ENCODE measurements around the gene CRKL.
"Not testable (repeated sequence)": the region's sequence is repeated elsewhere in the genome, so short reads cannot be mapped to it uniquely, and the experiment has no call there.

The CRKL gene

GRCh38 chr22:20901093-20902033 lies 15.8 kb upstream of the CRKL start:
- DNase-seq = not testable (repeated sequence)

DNA sequence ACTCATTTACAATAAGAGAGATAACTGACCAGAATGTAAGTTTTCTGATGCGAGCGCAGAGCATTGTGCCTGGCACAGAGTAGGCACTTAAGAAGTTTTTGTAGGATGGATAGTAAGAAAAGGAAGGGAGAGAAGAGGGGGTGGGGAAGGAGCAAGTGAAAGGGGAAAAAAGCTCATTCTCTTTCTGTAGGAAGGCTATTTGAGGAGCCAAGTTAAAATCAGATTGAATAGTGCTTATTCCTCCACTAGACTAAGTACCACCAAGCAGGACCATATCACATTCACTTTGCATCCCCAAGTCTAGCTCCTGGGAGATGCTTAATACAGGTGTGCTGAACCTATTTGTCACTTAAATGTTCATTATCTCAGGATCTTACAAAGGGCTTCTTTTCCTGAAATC lies 14.1 kb upstream of the CRKL start:
- no peak for DNase-seq

DNA sequence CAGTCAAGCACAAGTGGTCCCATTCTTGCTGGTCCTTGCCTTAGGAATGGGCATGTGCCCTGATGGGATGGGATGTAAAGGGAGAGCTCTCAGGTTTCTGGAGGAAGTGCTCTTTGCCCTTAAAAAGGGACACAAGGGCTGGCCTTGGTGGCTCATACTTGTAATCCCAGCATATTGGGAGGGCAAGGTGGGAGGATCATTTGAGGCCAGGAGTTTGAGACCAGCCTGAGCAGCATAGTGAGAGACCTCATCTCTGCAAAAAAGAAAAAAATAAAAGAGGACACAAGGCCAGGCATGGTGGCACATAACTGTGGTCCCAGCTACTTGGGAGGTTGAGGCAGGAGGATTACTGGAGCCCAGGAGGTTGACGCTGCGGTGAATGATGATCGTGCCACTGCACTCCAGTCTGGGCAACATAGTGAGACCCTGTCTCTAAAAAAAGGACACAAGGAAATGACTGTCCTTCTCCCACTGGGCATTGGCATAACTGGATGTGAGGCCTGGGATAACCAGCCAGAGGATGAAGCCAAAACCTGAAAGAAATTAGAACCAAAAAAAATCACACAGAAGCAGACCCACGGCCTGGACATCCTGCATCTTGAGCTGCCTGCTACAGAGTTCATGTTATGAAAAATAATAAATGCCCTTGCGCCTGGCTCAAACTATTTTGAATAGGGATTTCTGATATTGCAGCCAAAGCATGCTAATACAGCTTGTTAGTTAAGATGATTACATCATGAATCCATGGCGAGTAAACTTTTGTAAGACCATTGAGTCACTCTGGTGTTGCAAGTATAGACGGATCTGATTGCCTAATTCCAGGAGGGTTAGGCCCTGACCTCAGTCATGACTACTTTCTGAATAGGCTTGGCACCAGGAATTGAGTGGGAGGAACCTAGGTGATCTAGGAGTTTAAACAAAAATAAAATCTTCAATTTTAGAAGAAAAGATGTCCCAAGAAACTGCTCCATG lies 12.9 kb upstream of the CRKL start:
- DNase-seq = peak in 1 of 2 donors; percentile 56

DNA sequence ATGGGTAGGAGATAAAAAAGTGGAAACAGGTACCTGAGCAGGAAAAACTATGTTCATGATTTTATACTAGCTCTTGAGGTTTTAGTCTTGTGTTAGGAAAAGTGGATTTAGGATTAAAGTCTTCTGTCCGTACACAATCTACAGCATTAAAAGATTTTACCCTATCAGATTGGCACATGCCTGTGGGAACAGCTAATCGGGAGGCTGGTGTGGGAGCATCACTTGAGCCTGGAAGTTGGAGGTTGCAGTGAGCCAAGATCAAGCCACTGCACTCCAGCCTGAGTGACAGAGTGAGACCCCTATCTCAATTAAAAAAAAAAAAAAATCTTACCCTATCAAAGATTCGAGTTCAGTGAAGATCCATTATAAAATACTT lies 12.2 kb upstream of the CRKL start:
- DNase-seq = no peak

GRCh38 chr22:20905415-20906386 lies 11.5 kb upstream of the CRKL start:
- DNase-seq = no peak

DNA sequence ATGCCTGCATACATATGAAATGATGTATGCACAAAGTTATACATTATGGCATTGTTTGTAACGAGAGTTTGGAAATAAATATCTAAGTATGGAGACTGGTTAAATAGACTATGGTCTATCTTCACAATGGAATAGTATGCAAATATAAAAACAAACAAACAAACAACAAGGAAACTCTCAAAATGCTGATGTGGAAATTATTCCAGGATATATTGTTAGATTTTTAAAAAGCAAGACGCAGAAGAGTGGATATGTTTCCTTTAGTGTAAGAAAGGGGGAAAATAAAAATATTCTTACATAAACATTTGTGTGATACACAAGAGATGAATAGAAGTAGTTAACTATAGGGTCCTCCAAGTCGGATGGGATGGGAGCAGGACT lies 10.8 kb upstream of the CRKL start:
- no peak for DNase-seq

DNA sequence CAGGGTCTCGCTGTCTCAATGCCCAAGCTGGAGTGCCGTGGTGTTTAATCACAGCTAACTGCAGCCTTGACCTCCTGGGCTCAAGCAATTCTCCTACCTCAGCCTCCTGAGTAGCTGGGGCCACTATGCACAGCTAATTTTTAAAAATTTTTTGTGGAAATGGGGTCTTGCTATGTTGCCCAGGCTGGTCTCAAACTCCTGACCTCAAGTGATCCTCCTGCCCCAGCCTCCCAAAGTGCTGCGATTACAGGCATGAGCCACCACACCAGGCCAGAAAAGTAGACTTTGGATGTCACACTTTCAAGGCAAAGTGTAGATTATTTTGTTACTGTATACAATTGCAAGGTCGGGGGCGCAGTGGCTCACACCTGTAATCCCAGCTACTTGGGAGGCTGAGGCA lies 8.5 kb upstream of the CRKL start:
- not testable (repeated sequence) for DNase-seq

DNA sequence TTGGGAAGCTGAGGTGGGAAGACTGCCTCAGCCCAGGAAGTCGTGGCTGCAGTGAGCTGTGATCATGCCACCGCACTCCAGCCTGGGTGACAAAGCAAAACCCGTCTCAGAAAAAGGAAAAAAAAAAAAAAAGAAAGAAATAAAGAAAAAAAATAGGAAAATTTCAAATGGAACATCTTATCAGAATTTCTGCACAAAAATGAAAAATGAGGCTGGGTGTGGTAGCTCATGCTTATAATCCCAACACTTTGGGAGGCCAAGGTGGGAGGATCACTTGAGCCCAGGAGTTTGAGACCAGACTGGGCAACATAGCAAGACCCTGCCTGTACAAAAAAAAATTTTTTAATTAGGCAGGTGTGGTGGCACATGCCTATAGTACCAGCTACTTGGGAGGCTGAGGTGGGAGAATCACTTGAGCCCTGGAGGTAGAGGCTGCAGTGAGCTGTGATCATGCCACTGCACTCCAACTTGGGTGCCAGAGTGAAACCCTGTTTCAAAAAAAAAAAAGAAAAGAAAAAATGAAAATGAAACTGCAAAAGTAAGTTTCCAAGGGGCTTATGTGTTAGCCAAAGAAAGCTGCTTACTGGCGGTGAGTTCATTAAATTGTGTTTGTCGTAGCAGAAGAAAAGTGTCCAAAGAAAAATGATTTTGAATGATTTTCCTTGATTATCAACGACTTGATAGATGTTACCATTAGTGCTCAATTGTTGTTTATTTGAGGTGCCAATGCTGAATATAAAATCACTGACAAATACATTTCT lies 7.5 kb upstream of the CRKL start:
- no peak for DNase-seq

GRCh38 chr22:20912494-20912893 lies 4.7 kb upstream of the CRKL start:
- DNase-seq = no peak

DNA sequence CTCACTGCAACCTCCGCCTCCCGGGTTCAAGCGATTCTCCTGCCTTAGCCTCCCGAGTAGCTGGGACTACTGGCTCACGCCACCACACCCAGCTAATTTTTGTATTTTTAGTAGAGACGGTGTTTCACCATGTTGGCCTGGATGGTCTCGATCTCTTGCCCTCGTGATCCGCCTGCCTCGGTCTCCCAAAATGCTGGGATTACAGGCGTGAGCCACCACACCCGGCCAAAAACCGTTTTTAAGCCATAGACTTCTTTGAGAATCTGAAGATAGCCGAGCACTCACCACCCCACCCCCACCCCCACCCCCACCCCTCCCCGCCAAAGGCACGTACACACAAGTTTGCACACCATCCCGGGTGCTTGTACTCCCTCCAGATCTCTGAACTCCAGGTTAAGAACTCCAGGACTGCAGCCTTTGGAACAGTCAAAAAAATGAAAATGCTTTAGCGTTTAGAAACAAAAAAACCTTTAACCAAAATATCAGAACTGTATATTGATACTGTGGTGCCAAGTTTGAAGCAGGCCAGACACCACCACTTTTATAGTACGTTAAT lies 1.5 kb downstream of the CRKL start:
- no peak for DNase-seq

GRCh38 chr22:20919718-20920117 lies 2.5 kb downstream of the CRKL start:
- no peak for DNase-seq

DNA sequence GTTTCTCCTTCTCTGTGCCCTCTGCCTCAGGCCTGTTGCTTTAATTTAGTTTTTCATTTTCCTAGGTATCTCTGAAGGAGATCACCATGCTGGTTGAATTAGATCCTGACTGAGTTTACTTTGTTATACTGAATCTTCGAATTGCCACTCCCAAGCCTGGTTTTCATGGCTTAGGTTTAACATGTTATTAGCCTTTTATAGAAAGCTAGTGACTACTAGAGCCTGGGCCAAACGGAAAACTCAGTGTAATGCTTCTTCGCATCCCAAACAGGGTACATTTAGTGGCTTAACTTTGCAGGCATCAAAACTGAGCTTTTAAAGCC lies 3.6 kb downstream of the CRKL start:
- DNase-seq = no peak

GRCh38 chr22:20922141-20922751 lies 5.0 kb downstream of the CRKL start:
- DNase-seq = no peak

DNA sequence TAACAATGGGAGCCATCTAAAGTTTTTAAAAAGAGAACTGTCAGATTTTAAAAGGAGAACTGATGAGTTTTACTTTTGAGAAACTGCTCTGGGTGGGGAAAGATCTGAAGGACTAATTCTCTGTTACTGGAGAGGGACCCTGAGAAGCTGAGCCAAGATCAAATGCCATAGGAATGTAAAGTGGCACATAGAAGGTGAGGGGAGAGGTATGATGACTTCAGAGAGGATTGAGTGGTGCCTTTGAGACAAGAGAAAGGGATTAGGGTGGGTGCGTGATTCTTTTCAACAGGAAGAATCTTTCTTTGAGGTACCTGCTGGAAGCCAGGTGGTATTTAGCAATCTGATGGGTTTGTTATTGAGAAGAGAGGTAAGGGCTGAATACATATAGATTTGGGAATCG lies 9.0 kb downstream of the CRKL start:
- DNase-seq = no peak

- no peak for DNase-seq
Measured at GRCh38 chr22:20927940-20928572, 10.8 kb downstream of the CRKL start.

GRCh38 chr22:20928573-20928967 lies 11.4 kb downstream of the CRKL start:
- no peak for DNase-seq

GRCh38 chr22:20930004-20930403 lies 12.8 kb downstream of the CRKL start:
- DNase-seq = no peak

- not testable (repeated sequence) for DNase-seq
Measured at GRCh38 chr22:20930435-20930834, 13.2 kb downstream of the CRKL start.

- no peak for DNase-seq
Measured at GRCh38 chr22:20931126-20931654, 14.0 kb downstream of the CRKL start.

DNA sequence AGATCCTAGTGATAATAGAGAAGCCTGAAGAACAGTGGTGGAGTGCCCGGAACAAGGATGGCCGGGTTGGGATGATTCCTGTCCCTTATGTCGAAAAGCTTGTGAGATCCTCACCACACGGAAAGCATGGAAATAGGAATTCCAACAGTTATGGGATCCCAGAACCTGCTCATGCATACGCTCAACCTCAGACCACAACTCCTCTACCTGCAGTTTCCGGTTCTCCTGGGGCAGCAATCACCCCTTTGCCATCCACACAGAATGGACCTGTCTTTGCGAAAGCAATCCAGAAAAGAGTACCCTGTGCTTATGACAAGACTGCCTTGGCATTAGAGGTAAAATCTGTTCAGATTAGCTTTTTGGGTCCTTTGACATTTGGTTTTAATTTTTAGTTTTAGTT lies 16.7 kb downstream of the CRKL start:
- DNase-seq = no peak

All from CD4-positive, alpha-beta T cell treated with Interferon alpha-2 for 1 hour (primary cell).